GM23248 (cell line): ENCODE results near the gene FXYD5.

ENCODE experiments used
- EZH2 ChIP-seq: fragments of 200-600 bp; sonication (generic); IDR thresholded peaks from 2 replicates; pipeline ENCODE4 v1.6.1; 2018; ENCODE audit warnings: antibody characterized with exemption, mild to moderate bottlenecking; ENCODE audit not compliant: insufficient read depth, poor library complexity, severe bottlenecking
- EZH2phosphoT487 ChIP-seq: fragments of 200-600 bp; sonication (generic); IDR thresholded peaks from 2 replicates; pipeline ENCODE4 v1.6.1; 2018; ENCODE audit warnings: antibody characterized with exemption, moderate library complexity, mild to moderate bottlenecking, low read depth; ENCODE audit not compliant: insufficient read depth

GRCh38 chr19:35127871-35128270 lies 26.7 kb upstream of the FXYD5 start:
- TF ChIP-seq EZH2phosphoT487 (no peak), EZH2 (no peak)
